ENCODE measurements around the gene SNCA.

DNA sequence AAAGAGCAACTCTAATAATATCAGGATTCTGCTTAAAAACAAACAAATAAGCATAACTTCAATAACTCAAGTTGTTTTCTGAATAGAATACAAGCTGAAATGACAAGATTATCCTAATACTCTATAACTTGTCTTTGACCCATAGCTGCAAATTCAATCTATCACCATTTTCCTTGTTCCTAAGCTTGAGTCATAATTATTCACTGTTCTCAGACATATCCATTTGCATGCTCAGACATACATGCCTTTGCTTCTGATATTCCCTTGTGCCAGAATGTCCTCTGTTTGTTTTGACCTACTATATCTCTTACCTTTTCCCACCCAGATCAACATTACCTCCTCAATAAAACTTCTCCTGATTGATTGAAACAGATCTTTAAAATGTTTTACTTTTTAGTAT is 109.7 kb downstream of the SNCA start:
- TF ChIP-seq CTCF (IDR thresholded peaks at IDR 0.05; ENCODE audit: control extremely low read depth in 1 of 3, insufficient read depth in 1 of 3, low read depth in 1 of 3, low read length in 3 of 3) (no peak), CEBPB (IDR thresholded peaks at IDR 0.05; ENCODE audit: low read depth, low read length) (no peak), EZH2 (IDR thresholded peaks at IDR 0.05; ENCODE audit: low read depth, low read length, severe bottlenecking) (no peak), TAF1 (IDR thresholded peaks at IDR 0.05; ENCODE audit: low read depth, low read length) (no peak), SP1 (IDR thresholded peaks at IDR 0.05; ENCODE audit: low read depth, low read length) (no peak), GABPA (IDR thresholded peaks at IDR 0.05; ENCODE audit: borderline replicate concordance, insufficient read depth, low read length) (no peak), TCF12 (IDR thresholded peaks at IDR 0.05; ENCODE audit: low read depth, low read length) (no peak), MAFK (IDR thresholded peaks at IDR 0.05; ENCODE audit: low read depth, low read length) (no peak), POLR2A (IDR thresholded peaks at IDR 0.05; ENCODE audit: control extremely low read depth in 1 of 2, low read depth in 2 of 2, low read length in 2 of 2) (no peak)
- TF ChIP-seq, protein P1, sequence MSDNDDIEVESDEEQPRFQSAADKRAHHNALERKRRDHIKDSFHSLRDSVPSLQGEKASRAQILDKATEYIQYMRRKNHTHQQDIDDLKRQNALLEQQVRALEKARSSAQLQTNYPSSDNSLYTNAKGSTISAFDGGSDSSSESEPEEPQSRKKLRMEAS (IDR thresholded peaks at IDR 0.05), result no peak
